ENCODE data around the gene PPFIA1.

Gene PPFIA1

DNA sequence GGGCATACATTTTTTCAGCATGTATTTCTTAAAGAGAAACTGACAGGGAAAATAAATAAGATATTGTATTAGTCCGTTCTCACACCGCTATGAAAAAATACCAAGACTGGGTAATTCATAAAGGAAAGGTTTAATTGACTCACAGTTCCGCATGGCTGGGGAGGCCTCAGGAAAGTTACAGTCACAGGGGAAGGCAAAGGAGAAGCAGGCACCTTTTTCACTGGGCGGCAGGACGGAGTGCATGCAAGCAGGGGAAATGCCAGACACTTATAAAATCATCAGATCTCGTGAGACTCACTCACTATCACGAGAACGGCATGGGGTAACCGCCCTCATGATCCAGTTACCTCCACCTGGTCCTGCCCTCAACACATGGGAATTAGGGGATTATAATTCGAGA is 44.2 kb downstream of the PPFIA1 start:
- peaks cover 6 to 16% of the 10 kb centered on the region in 2 experiments for H3K36me3 ChIP-seq (ENCODE audit: control insufficient read depth in 1 of 2, insufficient read depth in 2 of 2, low read length in 2 of 2)
- no peak overlapping the region for H3K23ac ChIP-seq (ENCODE audit: low read length)
- H2AK5ac ChIP-seq (ENCODE audit: low read length) = no peak overlapping the region
- no peak overlapping the region for H3K18ac ChIP-seq (ENCODE audit: low read length)
- H2AFZ ChIP-seq (ENCODE audit: insufficient read depth, low read length, poor library complexity) = no peak overlapping the region
- no peaks in the 10 kb centered on the region for H3K27me3 ChIP-seq (ENCODE audit: insufficient read depth, low read length)
- H4K12ac ChIP-seq (ENCODE audit: low read depth, low read length) = no peak overlapping the region
- no peak overlapping the region for H2BK120ac ChIP-seq (ENCODE audit: insufficient read depth, low read length, poor library complexity)
- H3K4ac ChIP-seq (ENCODE audit: low read depth, low read length) = no peak overlapping the region
- no peak overlapping the region for H4K91ac ChIP-seq (ENCODE audit: low read depth, low read length)
- H3K9me3 ChIP-seq (ENCODE audit: insufficient read depth, low read depth, low read length) = no peaks in the 10 kb centered on the region
- H3K4me3 ChIP-seq (ENCODE audit: low read depth, low read length) = no peak overlapping the region
- WGBS (ENCODE audit: extremely low coverage, insufficient coverage, insufficient read length) = no CpG with 5 or more reads among the region's 10 CpGs
- peaks cover 4 to 7% of the 10 kb centered on the region in 2 experiments for H3K4me1 ChIP-seq (ENCODE audit: control insufficient read depth in 1 of 2, insufficient read depth in 2 of 2, low read length in 2 of 2)
- no peak overlapping the region for H4K8ac ChIP-seq (ENCODE audit: low read depth, low read length)
- no peak overlapping the region for H2BK12ac ChIP-seq (ENCODE audit: low read length)
- H3K9ac ChIP-seq (ENCODE audit: low read length) = no peak overlapping the region
- no peak overlapping the region for H3K27ac ChIP-seq (ENCODE audit: low read depth, low read length)
- H3K79me2 ChIP-seq (ENCODE audit: control insufficient read depth, insufficient read depth, low read length, poor library complexity) = no peaks in the 10 kb centered on the region
- peak in 1 of 2 donors; percentile 37 for DNase-seq
- H3K14ac ChIP-seq (ENCODE audit: low read length) = no peak overlapping the region
- no peaks in the 10 kb centered on the region for H3K79me1 ChIP-seq (ENCODE audit: low read length)
- H3K4me2 ChIP-seq (ENCODE audit: low read length) = no peak overlapping the region
- H2BK5ac ChIP-seq (ENCODE audit: low read depth, low read length, poor library complexity) = no peak overlapping the region

GRCh38 chr11:70315716-70316115 is 45.2 kb downstream of the PPFIA1 start:
- Histone ChIP-seq H2AK5ac (ENCODE audit: low read length) (no peak overlapping the region), H3K27me3 (ENCODE audit: insufficient read depth, low read length) (no peaks in the 10 kb centered on the region), H3K9me3 (ENCODE audit: insufficient read depth, low read depth, low read length) (no peaks in the 10 kb centered on the region), H3K79me2 (ENCODE audit: control insufficient read depth, insufficient read depth, low read length, poor library complexity) (no peaks in the 10 kb centered on the region), H4K12ac (ENCODE audit: low read depth, low read length) (no peak overlapping the region), H2BK12ac (ENCODE audit: low read length) (no peak overlapping the region), H3K4me3 (ENCODE audit: low read depth, low read length) (no peak overlapping the region), H3K36me3 (ENCODE audit: control insufficient read depth in 1 of 2, insufficient read depth in 2 of 2, low read length in 2 of 2) (peaks cover 8 to 17% of the 10 kb centered on the region in 2 experiments), H3K79me1 (ENCODE audit: low read length) (no peaks in the 10 kb centered on the region), H2AFZ (ENCODE audit: insufficient read depth, low read length, poor library complexity) (no peak overlapping the region), H2BK120ac (ENCODE audit: insufficient read depth, low read length, poor library complexity) (no peak overlapping the region), H3K23ac (ENCODE audit: low read length) (no peak overlapping the region), H4K8ac (ENCODE audit: low read depth, low read length) (no peak overlapping the region), H3K4me1 (ENCODE audit: control insufficient read depth in 1 of 2, insufficient read depth in 2 of 2, low read length in 2 of 2) (peaks cover 4 to 7% of the 10 kb centered on the region in 2 experiments), H3K18ac (ENCODE audit: low read length) (no peak overlapping the region), H3K27ac (ENCODE audit: low read depth, low read length) (no peak overlapping the region), H3K9ac (ENCODE audit: low read length) (no peak overlapping the region), H2BK5ac (ENCODE audit: low read depth, low read length, poor library complexity) (no peak overlapping the region), H3K14ac (ENCODE audit: low read length) (no peak overlapping the region), H3K4me2 (ENCODE audit: low read length) (no peak overlapping the region), H3K4ac (ENCODE audit: low read depth, low read length) (no peak overlapping the region), H4K91ac (ENCODE audit: low read depth, low read length) (no peak overlapping the region)
- WGBS (ENCODE audit: extremely low coverage, insufficient coverage, insufficient read length) = 79% methylated on average over 2 of the region's 4 CpGs
- DNase-seq = peak in 1 of 2 donors; percentile 25

GRCh38 chr11:70317581-70318305 is 47.3 kb downstream of the PPFIA1 start:
- Histone ChIP-seq H3K4me3 (ENCODE audit: low read depth, low read length) (no peak overlapping the region), H3K79me1 (ENCODE audit: low read length) (no peaks in the 10 kb centered on the region), H2BK120ac (ENCODE audit: insufficient read depth, low read length, poor library complexity) (no peak overlapping the region), H2BK12ac (ENCODE audit: low read length) (no peak overlapping the region), H3K4me2 (ENCODE audit: low read length) (no peak overlapping the region), H3K23ac (ENCODE audit: low read length) (no peak overlapping the region), H3K4me1 (ENCODE audit: control insufficient read depth in 1 of 2, insufficient read depth in 2 of 2, low read length in 2 of 2) (peaks cover 2 to 6% of the 10 kb centered on the region in 2 experiments), H3K4ac (ENCODE audit: low read depth, low read length) (no peak overlapping the region), H3K79me2 (ENCODE audit: control insufficient read depth, insufficient read depth, low read length, poor library complexity) (no peaks in the 10 kb centered on the region), H3K18ac (ENCODE audit: low read length) (no peak overlapping the region), H4K12ac (ENCODE audit: low read depth, low read length) (no peak overlapping the region), H3K27ac (ENCODE audit: low read depth, low read length) (no peak overlapping the region), H2AFZ (ENCODE audit: insufficient read depth, low read length, poor library complexity) (no peak overlapping the region), H2AK5ac (ENCODE audit: low read length) (no peak overlapping the region), H3K14ac (ENCODE audit: low read length) (no peak overlapping the region), H2BK5ac (ENCODE audit: low read depth, low read length, poor library complexity) (no peak overlapping the region), H3K9me3 (ENCODE audit: insufficient read depth, low read depth, low read length) (no peaks in the 10 kb centered on the region), H4K8ac (ENCODE audit: low read depth, low read length) (no peak overlapping the region), H4K91ac (ENCODE audit: low read depth, low read length) (no peak overlapping the region), H3K9ac (ENCODE audit: low read length) (no peak overlapping the region), H3K36me3 (ENCODE audit: control insufficient read depth in 1 of 2, insufficient read depth in 2 of 2, low read length in 2 of 2) (peaks cover 8 to 17% of the 10 kb centered on the region in 2 experiments), H3K27me3 (ENCODE audit: insufficient read depth, low read length) (no peaks in the 10 kb centered on the region)
- no CpG with 5 or more reads among the region's 14 CpGs for WGBS (ENCODE audit: extremely low coverage, insufficient coverage, insufficient read length)
- no peak for DNase-seq

- Histone ChIP-seq H2BK5ac (ENCODE audit: low read depth, low read length, poor library complexity) (no peak overlapping the region), H3K79me1 (ENCODE audit: low read length) (peaks cover 2% of the 10 kb centered on the region), H3K27ac (ENCODE audit: low read depth, low read length) (no peak overlapping the region), H3K18ac (ENCODE audit: low read length) (no peak overlapping the region), H3K9ac (ENCODE audit: low read length) (no peak overlapping the region), H4K91ac (ENCODE audit: low read depth, low read length) (no peak overlapping the region), H4K8ac (ENCODE audit: low read depth, low read length) (no peak overlapping the region), H3K79me2 (ENCODE audit: control insufficient read depth, insufficient read depth, low read length, poor library complexity) (peaks cover 3% of the 10 kb centered on the region), H3K23ac (ENCODE audit: low read length) (no peak overlapping the region), H2BK12ac (ENCODE audit: low read length) (no peak overlapping the region), H3K4me1 (ENCODE audit: control insufficient read depth in 1 of 2, insufficient read depth in 2 of 2, low read length in 2 of 2) (peaks cover 15 to 17% of the 10 kb centered on the region in 2 experiments), H2BK120ac (ENCODE audit: insufficient read depth, low read length, poor library complexity) (no peak overlapping the region), H3K27me3 (ENCODE audit: insufficient read depth, low read length) (no peaks in the 10 kb centered on the region), H3K9me3 (ENCODE audit: insufficient read depth, low read depth, low read length) (peaks cover 2% of the 10 kb centered on the region), H3K4ac (ENCODE audit: low read depth, low read length) (no peak overlapping the region), H2AK5ac (ENCODE audit: low read length) (no peak overlapping the region), H2AFZ (ENCODE audit: insufficient read depth, low read length, poor library complexity) (no peak overlapping the region), H3K4me2 (ENCODE audit: low read length) (no peak overlapping the region), H3K4me3 (ENCODE audit: low read depth, low read length) (no peak overlapping the region), H3K14ac (ENCODE audit: low read length) (no peak overlapping the region), H4K12ac (ENCODE audit: low read depth, low read length) (no peak overlapping the region), H3K36me3 (ENCODE audit: control insufficient read depth in 1 of 2, insufficient read depth in 2 of 2, low read length in 2 of 2) (peaks cover 6 to 15% of the 10 kb centered on the region in 2 experiments)
- WGBS (ENCODE audit: extremely low coverage, insufficient coverage, insufficient read length) = no CpG with 5 or more reads among the region's 10 CpGs
- DNase-seq = no peak
Observed at GRCh38 chr11:70319396-70320076, 49.0 kb downstream of the PPFIA1 start.

Measured in trophoblast cell (in vitro differentiated cells and primary cell).